GM18520 (cell line): Measurements from ENCODE around the gene IGLL5.

ENCODE experiments used
- ATAC-seq: cut with Tn5 transposase; IDR thresholded peaks from one replicate; pipeline ENCODE4 v1.9.1; 2021; ENCODE audit not compliant: unreplicated experiment

Gene IGLL5

GRCh38 chr22:22926370-22927195 is 39.0 kb downstream of the IGLL5 start:
- no peak for ATAC-seq

DNA sequence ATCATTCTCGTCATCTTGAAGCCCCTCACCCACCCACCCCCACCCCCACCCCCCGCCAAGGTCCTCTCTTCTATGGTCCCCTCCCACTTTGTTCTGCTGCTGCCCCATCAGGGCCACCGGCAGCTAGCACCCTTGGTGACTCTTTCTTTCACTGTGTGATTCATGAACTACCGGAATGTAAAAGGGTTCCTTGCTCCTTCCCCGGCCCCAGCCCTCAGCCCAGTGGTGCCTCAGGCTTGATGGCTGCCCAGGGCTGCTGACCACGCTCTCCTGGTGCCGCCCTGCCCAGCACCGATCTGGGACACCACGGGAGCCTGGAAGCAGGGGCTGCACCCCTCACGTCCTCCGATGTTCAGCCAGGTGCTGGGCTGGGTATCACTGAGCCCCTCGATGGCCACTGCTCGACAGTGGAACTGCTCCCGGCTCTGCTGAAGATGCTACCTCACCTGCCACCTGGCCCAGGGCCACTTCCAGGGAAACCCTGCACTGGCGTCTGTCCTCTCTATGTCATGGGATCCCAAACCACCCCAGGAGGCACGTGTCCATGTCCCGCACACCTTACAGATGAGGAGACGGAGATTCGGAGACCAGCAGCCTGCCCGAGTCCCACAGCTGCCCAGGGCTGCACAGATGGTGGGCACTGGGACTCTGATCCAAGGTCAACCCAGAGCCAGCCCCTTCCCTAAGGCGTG is 39.7 kb downstream of the IGLL5 start:
- ATAC-seq, result no peak

DNA sequence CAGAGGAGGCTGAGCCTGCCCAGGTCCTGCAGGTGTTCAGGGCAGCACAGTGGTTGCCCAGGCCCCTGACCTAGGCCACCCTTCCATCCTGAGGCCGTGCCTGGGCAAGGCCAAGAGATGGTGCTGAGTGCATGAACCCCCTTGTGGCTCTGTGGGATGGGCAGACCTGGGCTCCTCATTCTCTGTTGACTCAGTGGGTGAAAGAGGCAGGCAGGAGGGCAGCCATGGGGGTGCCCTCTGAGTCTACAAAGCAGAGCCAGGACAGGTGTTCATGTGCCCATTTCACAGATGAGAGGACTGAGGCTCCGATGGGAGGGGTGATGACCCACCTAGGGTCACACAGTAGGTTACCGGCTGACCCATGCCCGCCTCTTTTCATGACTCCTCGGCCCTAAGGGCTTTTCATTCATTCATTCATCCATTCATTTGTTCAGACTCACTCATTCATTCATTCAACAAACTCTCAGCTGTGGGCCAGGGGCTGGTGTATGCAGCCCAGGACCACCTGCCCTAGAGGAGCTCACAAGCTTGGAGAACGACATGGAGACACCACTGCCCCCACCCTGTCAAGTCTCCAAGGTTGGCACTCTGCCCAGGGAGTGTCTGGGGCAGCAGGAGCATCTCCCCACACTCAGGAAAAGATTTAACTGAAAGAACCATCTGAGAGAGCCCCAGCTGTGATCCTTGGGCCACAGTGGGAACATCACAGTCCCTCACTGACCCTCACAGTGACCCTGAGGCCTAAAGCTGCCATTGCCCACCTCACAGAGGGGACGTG is 40.5 kb downstream of the IGLL5 start:
- no peak for ATAC-seq

GRCh38 chr22:22928666-22929380 is 41.2 kb downstream of the IGLL5 start:
- ATAC-seq, result peak; percentile 85

GRCh38 chr22:22929381-22930221 is 42.0 kb downstream of the IGLL5 start:
- ATAC-seq, result no peak

DNA sequence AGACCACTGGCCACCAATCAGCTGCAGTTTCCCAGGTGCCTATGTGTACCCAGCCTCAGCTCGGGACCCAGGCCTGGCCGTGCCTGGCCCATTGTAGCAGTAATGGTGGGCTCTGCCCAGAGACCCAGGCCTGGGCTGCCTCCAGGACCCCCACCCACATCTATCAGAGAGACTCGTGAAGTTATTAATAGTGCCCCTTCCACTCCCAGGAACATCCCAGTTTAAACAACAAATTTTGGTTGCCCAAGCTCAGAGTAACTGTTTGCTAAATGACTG is 42.5 kb downstream of the IGLL5 start:
- no peak for ATAC-seq

- no peak for ATAC-seq
These were observed 43.2 kb downstream of the IGLL5 start for GRCh38 chr22:22930571-22931556.

- no peak for ATAC-seq
These were observed 44.1 kb downstream of the IGLL5 start for GRCh38 chr22:22931557-22932270.

DNA sequence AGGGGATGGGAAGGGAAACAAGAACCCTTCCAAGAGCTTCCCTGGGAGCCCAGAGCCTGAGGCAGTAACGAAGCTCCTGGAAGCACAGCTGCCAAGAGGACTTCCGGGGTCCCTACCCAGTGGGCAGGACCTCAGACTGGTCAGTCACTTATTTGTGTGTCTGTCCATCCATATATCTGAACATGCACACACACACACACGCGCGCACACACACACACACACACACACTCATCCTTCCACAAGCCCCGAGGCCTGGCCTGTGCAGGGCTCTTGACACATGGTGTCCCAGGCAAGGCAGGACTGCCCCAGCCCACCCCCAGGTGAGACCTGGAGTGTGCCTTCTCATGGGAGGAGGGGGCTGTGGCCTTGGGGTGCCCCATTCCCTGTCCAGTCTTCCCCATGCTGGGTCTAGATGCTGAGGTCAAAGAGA is 44.9 kb downstream of the IGLL5 start:
- ATAC-seq, result no peak

DNA sequence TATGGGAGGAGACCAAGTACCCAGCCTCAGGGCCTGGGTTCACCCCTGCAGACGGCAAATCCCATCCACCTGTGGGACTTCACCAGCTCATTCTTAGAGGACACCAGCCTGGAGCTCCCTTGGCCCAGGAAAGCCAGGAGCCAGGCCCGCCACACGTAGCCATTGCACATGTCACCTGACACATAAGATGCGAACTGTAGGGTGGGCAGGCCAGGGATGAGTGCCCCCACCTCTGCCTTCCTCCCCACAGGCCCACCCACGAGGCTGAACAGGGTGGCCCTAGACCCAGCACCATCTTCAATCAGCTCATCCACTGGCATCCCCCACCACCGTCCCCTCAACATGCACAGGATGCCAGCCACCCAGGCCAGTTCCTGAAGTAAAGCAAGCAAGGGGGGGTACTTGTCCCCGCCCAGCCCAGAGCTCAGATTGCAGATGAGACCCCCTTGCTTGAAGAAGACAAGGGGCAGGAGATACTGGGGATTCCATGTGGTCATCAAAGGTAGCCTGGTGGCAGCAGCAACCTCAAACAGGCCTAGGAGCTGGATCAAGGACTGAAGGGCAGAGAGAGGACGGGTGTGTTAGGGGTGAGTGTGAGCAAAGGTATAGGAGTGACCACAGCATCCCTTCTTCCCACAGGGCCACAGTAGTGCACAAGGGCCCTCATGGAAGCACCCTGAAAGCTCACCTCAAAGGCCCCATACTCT is 45.6 kb downstream of the IGLL5 start:
- ATAC-seq, result no peak

DNA sequence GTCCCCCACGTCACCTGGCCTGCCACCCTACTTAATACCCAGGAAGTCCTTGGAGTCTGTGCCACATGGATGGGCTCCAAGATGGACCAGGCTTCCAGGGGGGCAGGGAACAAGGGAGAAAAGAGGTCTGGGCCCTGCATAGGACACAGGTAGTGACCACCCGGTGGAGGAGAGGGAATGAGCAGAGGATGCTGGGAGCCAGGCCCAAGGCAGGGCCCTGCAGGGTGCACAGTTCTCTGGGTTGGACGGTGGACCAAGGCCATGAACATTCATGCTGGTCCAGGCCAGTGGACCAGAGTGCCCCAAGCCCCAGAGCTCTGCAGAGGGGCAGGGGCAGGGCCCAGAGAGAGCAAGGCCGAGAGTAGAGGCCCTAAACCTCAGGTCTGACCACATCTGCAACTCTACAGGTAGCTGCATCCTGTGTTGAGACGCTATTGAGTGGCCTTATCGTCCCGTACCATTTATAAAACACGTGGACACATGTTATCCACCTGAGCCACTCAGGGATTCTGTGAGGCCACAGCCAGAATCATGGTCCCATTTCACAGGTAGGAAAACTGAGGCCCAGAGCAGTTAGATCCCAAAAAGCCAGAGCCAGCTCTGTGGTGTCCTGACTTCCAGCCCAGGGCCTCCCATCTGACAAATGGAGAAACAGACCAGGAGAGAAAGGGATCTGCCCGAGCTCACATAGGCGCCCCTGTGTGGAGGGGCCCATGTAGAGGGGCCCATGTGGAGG is 46.4 kb downstream of the IGLL5 start:
- no peak for ATAC-seq

- ATAC-seq, result no peak
These were observed 47.0 kb downstream of the IGLL5 start for GRCh38 chr22:22934543-22935055.

DNA sequence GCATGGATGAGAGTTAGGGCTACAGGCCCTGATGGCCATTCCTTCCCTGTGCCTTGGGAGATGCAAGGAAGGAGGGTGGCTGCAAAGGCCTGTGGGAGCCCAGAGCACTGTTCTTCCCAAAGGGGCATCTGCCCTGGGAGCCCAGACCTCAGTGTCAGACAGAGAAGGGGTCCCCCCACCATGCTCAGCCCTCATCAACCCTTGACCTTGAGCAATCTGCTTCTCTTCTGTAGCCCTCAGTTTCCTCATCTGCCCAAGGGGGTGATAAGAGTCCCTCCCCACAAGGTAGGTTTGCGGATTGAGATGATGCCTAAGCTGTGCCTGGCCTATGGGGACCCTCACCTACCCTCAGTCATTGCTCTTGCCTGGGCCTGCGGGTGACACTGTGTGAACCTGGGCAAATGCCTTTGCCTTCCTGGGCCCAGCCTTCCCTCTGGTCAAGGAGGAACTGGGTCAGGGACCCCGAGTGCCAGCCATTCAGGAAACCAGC is 47.5 kb downstream of the IGLL5 start:
- peak; percentile 3 for ATAC-seq

DNA sequence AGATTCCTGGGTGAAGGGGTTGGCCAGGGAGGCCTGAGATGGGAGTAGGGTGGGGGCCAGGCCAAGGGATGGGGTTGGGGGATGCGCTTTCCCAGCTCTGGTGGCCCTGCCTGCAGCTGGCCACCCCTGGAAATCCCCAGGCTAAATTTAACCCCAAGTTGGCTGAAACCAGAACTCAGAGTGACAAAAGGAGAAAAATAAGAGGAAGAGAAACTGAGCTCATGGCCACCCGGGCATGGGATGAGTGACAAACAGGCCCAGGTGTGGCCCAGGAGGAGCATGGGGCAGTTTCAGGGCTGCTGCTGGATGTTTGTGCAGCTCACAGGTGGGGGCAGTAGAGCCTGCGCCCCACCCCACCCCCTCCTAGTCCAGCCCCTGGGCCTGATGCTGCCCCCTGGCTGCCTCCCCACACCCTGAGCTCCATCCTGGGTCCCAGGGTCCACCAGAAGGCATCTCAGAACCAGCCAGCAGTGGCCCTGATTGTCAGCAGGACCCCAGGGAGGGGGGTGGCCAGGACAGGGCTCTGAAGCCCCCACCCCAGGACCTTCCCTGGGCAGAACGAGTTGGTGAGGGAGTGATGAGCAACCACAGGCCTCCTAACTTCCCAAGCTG is 48.0 kb downstream of the IGLL5 start:
- peak; percentile 83 for ATAC-seq

DNA sequence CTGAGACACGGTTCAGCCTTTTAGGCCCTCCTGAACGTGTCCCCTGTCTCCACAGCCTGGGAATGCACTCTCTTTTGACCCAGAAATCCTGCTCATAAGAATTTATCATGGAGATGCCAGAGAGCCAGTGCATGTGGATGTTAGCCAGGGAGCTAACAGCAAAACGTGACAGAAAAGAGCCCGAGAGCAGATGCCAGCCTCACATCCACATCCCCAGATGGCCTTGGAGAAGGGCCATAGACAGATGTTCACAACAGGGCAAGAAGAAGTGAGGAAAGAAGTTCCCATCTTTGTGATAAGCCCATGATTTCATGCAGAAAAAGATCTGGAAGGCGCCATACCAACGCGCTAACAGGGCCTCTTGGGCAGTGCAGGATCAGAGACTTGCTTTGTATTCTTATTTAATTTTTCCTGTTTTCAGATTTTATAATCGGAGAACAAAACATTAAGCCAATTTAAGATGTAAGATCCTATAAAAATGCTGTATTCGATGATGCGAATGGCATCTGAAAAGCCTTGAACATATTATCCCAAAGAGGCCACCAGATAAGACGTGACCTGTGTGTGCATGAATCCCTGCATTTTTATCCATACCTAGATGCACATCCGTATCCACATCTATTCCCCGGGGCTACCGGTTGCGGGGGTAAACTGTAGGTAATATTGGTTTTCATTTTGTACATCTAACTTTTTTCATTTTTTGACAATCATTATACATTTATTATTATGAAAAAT is 48.7 kb downstream of the IGLL5 start:
- no peak for ATAC-seq
